ENCODE measurements around the gene GORASP1. TPM values are rescaled to one million over a fixed set of nuclear protein-coding genes. Genes with fewer than 3 reads are reported as not detected.

Gene GORASP1
- total and polyA plus RNA-seq, 2 of the 13 experiments (the other 11 are each of a cell fraction or from before 2014, with no cell fraction given) = 36.4 to 39.8 TPM

DNA sequence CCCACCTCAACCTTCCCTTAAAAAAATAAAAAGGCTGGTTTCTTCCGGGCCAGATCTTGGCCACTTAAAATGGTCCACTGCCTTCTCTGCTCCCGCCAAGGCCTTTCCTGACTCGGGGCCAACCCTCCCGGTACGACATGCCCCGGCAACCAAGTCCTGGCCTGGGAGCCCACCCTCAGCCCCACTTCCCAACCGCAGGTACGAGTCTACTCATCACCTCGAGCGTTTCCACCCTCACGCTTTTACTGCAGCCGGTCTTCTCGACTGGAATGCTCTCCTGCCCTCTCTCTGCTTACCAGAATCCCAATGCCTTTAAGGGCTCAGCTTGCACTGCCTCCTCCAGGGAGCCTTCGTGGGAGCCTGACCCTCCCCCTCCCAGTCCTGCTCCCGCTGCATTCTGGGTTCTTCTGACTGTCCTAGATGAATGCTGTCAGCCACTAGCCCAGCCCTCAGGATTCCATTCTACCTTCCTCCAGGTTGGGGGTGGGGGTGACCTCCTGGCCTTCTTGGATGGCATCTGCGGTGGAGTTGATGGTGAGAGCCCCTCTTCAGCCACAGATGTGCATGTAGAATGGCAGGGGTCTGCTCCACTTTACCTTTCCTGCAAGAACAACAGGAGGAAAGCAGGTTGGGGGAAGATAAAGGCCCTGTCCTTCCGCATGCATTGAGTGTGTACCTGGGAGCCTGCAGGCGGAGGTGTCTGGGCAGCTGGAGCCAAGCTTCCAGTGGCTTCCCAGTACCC is 47.0 kb upstream of the GORASP1 start (continued):
- TF ChIP-seq SKIL (CRISPR knock-in tag; IDR thresholded peaks at IDR 0.05; ENCODE audit: borderline replicate concordance) (0 out of 2 replicates have a peak, but pooled peaks have one; percentile 41), RAD21 (CRISPR knock-in tag; IDR thresholded peaks at IDR 0.05) (no peak), SMAD1 (CRISPR knock-in tag; IDR thresholded peaks at IDR 0.05; ENCODE audit: borderline replicate concordance, low read depth) (no peak), ZNF441 (CRISPR knock-in tag; IDR thresholded peaks at IDR 0.05; ENCODE audit: borderline replicate concordance) (no peak), FOXK1 (CRISPR knock-in tag; IDR thresholded peaks at IDR 0.05; ENCODE audit: borderline replicate concordance, low read depth) (0 out of 2 replicates have a peak, but pooled peaks have one; percentile 32), ZKSCAN5 (CRISPR knock-in tag; IDR thresholded peaks at IDR 0.05) (peak; percentile 78), ZNF17 (CRISPR knock-in tag; IDR thresholded peaks at IDR 0.05) (no peak), RNF2 (conservative IDR thresholded peaks at IDR 0.05; ENCODE audit: low read depth) (no peak), POGZ (CRISPR knock-in tag; IDR thresholded peaks at IDR 0.05) (0 out of 2 replicates have a peak, but pooled peaks have one; percentile 38), ZNF883 (CRISPR knock-in tag; IDR thresholded peaks at IDR 0.05; ENCODE audit: not compliant biosample characterization) (peak; percentile 34)
- TF ChIP-seq, protein P1, sequence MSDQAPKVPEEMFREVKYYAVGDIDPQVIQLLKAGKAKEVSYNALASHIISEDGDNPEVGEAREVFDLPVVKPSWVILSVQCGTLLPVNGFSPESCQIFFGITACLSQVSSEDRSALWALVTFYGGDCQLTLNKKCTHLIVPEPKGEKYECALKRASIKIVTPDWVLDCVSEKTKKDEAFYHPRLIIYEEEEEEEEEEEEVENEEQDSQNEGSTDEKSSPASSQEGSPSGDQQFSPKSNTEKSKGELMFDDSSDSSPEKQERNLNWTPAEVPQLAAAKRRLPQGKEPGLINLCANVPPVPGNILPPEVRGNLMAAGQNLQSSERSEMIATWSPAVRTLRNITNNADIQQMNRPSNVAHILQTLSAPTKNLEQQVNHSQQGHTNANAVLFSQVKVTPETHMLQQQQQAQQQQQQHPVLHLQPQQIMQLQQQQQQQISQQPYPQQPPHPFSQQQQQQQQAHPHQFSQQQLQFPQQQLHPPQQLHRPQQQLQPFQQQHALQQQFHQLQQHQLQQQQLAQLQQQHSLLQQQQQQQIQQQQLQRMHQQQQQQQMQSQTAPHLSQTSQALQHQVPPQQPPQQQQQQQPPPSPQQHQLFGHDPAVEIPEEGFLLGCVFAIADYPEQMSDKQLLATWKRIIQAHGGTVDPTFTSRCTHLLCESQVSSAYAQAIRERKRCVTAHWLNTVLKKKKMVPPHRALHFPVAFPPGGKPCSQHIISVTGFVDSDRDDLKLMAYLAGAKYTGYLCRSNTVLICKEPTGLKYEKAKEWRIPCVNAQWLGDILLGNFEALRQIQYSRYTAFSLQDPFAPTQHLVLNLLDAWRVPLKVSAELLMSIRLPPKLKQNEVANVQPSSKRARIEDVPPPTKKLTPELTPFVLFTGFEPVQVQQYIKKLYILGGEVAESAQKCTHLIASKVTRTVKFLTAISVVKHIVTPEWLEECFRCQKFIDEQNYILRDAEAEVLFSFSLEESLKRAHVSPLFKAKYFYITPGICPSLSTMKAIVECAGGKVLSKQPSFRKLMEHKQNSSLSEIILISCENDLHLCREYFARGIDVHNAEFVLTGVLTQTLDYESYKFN (CRISPR knock-in tag; conservative IDR thresholded peaks at IDR 0.05) = no peak
- TF ChIP-seq, protein P2, sequence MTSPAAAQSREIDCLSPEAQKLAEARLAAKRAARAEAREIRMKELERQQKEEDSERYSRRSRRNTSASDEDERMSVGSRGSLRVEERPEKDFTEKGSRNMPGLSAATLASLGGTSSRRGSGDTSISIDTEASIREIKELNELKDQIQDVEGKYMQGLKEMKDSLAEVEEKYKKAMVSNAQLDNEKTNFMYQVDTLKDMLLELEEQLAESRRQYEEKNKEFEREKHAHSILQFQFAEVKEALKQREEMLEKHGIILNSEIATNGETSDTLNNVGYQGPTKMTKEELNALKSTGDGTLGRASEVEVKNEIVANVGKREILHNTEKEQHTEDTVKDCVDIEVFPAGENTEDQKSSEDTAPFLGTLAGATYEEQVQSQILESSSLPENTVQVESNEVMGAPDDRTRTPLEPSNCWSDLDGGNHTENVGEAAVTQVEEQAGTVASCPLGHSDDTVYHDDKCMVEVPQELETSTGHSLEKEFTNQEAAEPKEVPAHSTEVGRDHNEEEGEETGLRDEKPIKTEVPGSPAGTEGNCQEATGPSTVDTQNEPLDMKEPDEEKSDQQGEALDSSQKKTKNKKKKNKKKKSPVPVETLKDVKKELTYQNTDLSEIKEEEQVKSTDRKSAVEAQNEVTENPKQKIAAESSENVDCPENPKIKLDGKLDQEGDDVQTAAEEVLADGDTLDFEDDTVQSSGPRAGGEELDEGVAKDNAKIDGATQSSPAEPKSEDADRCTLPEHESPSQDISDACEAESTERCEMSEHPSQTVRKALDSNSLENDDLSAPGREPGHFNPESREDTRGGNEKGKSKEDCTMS (CRISPR knock-in tag; conservative IDR thresholded peaks at IDR 0.05) = no peak
- TF ChIP-seq, protein P3, sequence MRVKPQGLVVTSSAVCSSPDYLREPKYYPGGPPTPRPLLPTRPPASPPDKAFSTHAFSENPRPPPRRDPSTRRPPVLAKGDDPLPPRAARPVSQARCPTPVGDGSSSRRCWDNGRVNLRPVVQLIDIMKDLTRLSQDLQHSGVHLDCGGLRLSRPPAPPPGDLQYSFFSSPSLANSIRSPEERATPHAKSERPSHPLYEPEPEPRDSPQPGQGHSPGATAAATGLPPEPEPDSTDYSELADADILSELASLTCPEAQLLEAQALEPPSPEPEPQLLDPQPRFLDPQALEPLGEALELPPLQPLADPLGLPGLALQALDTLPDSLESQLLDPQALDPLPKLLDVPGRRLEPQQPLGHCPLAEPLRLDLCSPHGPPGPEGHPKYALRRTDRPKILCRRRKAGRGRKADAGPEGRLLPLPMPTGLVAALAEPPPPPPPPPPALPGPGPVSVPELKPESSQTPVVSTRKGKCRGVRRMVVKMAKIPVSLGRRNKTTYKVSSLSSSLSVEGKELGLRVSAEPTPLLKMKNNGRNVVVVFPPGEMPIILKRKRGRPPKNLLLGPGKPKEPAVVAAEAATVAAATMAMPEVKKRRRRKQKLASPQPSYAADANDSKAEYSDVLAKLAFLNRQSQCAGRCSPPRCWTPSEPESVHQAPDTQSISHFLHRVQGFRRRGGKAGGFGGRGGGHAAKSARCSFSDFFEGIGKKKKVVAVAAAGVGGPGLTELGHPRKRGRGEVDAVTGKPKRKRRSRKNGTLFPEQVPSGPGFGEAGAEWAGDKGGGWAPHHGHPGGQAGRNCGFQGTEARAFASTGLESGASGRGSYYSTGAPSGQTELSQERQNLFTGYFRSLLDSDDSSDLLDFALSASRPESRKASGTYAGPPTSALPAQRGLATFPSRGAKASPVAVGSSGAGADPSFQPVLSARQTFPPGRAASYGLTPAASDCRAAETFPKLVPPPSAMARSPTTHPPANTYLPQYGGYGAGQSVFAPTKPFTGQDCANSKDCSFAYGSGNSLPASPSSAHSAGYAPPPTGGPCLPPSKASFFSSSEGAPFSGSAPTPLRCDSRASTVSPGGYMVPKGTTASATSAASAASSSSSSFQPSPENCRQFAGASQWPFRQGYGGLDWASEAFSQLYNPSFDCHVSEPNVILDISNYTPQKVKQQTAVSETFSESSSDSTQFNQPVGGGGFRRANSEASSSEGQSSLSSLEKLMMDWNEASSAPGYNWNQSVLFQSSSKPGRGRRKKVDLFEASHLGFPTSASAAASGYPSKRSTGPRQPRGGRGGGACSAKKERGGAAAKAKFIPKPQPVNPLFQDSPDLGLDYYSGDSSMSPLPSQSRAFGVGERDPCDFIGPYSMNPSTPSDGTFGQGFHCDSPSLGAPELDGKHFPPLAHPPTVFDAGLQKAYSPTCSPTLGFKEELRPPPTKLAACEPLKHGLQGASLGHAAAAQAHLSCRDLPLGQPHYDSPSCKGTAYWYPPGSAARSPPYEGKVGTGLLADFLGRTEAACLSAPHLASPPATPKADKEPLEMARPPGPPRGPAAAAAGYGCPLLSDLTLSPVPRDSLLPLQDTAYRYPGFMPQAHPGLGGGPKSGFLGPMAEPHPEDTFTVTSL (CRISPR knock-in tag; IDR thresholded peaks at IDR 0.05; ENCODE audit: borderline replicate concordance) = no peak
